GM18520 (cell line): ENCODE results near the gene CSF1R.

ENCODE experiments used
- ATAC-seq: cut with Tn5 transposase; IDR thresholded peaks from one replicate; pipeline ENCODE4 v1.9.1; 2021; ENCODE audit not compliant: unreplicated experiment

Gene CSF1R

GRCh38 chr5:150073086-150073625, 13.2 kb downstream of the CSF1R start:
- no peak for ATAC-seq

GRCh38 chr5:150070821-150071220, 15.5 kb downstream of the CSF1R start:
- ATAC-seq = no peak

- ATAC-seq = no peak
Measured at GRCh38 chr5:150069672-150070627, 16.4 kb downstream of the CSF1R start.

- no peak for ATAC-seq
Measured at GRCh38 chr5:150068961-150069645, 17.3 kb downstream of the CSF1R start.

- no peak for ATAC-seq
Measured at GRCh38 chr5:150068472-150068871, 17.9 kb downstream of the CSF1R start.

- ATAC-seq = no peak
Measured at GRCh38 chr5:150068071-150068470, 18.3 kb downstream of the CSF1R start.

GRCh38 chr5:150067405-150067960, 18.9 kb downstream of the CSF1R start:
- no peak for ATAC-seq

- ATAC-seq = no peak
Measured at GRCh38 chr5:150066901-150067396, 19.4 kb downstream of the CSF1R start.

GRCh38 chr5:150066436-150066835, 19.9 kb downstream of the CSF1R start:
- no peak for ATAC-seq

- ATAC-seq = no peak
Measured at GRCh38 chr5:150065886-150066285, 20.5 kb downstream of the CSF1R start.

- ATAC-seq = no peak
Measured at GRCh38 chr5:150065346-150065745, 21.0 kb downstream of the CSF1R start.

- ATAC-seq = no peak
Measured at GRCh38 chr5:150064681-150065220, 21.6 kb downstream of the CSF1R start.

GRCh38 chr5:150063638-150064037, 22.7 kb downstream of the CSF1R start:
- no peak for ATAC-seq

GRCh38 chr5:150062216-150062922, 24.0 kb downstream of the CSF1R start:
- no peak for ATAC-seq

GRCh38 chr5:150061538-150061995, 24.8 kb downstream of the CSF1R start:
- no peak for ATAC-seq

GRCh38 chr5:150060471-150060870, 25.9 kb downstream of the CSF1R start:
- no peak for ATAC-seq

- ATAC-seq = no peak
Measured at GRCh38 chr5:150059623-150060022, 26.7 kb downstream of the CSF1R start.

- no peak for ATAC-seq
Measured at GRCh38 chr5:150058480-150059126, 27.8 kb downstream of the CSF1R start.

- ATAC-seq = no peak
Measured at GRCh38 chr5:150057996-150058395, 28.4 kb downstream of the CSF1R start.

- no peak for ATAC-seq
Measured at GRCh38 chr5:150057511-150057910, 28.8 kb downstream of the CSF1R start.
